Cardiac muscle cell (in vitro differentiated cells and primary cell): ENCODE measurements around the gene KLF3. TPM values are rescaled to one million over a fixed set of nuclear protein-coding genes. Genes with fewer than 3 reads are reported as not detected.
"Not testable (repeated sequence)": the region's sequence is repeated elsewhere in the genome, so short reads cannot be mapped to it uniquely, and the experiment has no call there.

Source experiments
- DNase-seq, 2 donors: peaks; one replicate each; pipeline versions ENCODE4 v3.0.0 to v3.0.0-alpha.2; 2010 to 2017; ENCODE audit warnings: low read depth in 1 of 2, low spot score in 1 of 2
- H3K27ac ChIP-seq: fragments of 200-600 bp; sonication (generic); 2 replicates; pipeline ENCODE4 v1.5.1; 2016
- H3K27me3 ChIP-seq: fragments of 200-600 bp; sonication (generic); 2 replicates; pipeline ENCODE4 v1.6.0; 2016; ENCODE audit warnings: control low read depth
- H3K36me3 ChIP-seq: fragments of 200-600 bp; sonication (generic); 2 replicates; pipeline ENCODE4 v1.5.1; 2016; ENCODE audit warnings: control low read depth
- H3K4me1 ChIP-seq: fragments of 200-600 bp; sonication (generic); 2 replicates; pipeline ENCODE4 v1.8.1; 2017; ENCODE audit warnings: low read depth, mild to moderate bottlenecking, mixed run types
- H3K4me3 ChIP-seq: fragments of 200-600 bp; sonication (generic); 2 replicates; pipeline ENCODE4 v1.5.1; 2016; ENCODE audit warnings: mild to moderate bottlenecking
- H3K9me3 ChIP-seq: fragments of 200-600 bp; sonication (generic); 2 replicates; pipeline ENCODE4 v1.5.1; 2017; ENCODE audit warnings: low read depth, mild to moderate bottlenecking, control low read depth
- polyA plus RNA-seq: library from polyadenylated mRNA; unstranded; fragments of >200 nt; fragmentation: Nextera tagmentation; extraction: Ambion mirVana; gene quantifications from 2 replicates; pipeline ENCODE4 v1.2.1, GENCODE V29; 2016
- total RNA-seq: library from RNA; depleted of rRNA; stranded (reverse); fragments of >200 nt; gene quantifications from 2 replicates; pipeline ENCODE4 v1.2.3, GENCODE V29; 2016
- TF ChIP-seq, protein P1 (sequence below): IDR thresholded peaks from 2 replicates; pipeline ENCODE4 v1.5.1; 2012; ENCODE audit warnings: low read depth, mild to moderate bottlenecking, low read length

Gene KLF3
- total and polyA plus RNA-seq, 2 experiments from 2014 or later: 11.5 to 14.9 TPM

DNA sequence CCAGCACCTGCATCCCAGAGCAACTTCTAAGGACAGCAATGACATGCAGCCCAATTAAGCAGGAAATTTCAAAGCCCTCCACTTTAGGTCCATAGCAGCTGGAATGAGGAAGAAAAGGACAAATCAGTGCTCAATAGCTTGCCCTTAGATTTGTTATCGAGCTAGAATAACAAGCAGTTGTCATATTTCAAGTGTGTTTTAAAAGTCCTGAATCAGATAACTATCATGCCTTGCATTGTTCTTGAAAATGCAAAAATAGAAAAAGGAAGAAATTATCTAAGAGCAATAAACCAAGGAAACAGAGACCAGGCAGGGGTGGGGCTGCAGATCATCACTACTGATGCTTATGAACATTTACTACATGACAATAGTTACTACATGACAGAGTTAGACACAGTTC, 43.9 kb upstream of the KLF3 start:
- no peak overlapping the region for H3K4me3 ChIP-seq
- H3K27me3 ChIP-seq: no peaks in the 10 kb centered on the region
- H3K4me1 ChIP-seq: no peaks in the 10 kb centered on the region
- no peak overlapping the region for H3K27ac ChIP-seq
- TF ChIP-seq, protein P1, sequence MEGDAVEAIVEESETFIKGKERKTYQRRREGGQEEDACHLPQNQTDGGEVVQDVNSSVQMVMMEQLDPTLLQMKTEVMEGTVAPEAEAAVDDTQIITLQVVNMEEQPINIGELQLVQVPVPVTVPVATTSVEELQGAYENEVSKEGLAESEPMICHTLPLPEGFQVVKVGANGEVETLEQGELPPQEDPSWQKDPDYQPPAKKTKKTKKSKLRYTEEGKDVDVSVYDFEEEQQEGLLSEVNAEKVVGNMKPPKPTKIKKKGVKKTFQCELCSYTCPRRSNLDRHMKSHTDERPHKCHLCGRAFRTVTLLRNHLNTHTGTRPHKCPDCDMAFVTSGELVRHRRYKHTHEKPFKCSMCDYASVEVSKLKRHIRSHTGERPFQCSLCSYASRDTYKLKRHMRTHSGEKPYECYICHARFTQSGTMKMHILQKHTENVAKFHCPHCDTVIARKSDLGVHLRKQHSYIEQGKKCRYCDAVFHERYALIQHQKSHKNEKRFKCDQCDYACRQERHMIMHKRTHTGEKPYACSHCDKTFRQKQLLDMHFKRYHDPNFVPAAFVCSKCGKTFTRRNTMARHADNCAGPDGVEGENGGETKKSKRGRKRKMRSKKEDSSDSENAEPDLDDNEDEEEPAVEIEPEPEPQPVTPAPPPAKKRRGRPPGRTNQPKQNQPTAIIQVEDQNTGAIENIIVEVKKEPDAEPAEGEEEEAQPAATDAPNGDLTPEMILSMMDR: no peak
- DNase-seq: no peak
- no peaks in the 10 kb centered on the region for H3K9me3 ChIP-seq
- no peaks in the 10 kb centered on the region for H3K36me3 ChIP-seq

- no peaks in the 10 kb centered on the region for H3K27me3 ChIP-seq
- TF ChIP-seq, protein P1: no peak
- no peaks in the 10 kb centered on the region for H3K36me3 ChIP-seq
- no peaks in the 10 kb centered on the region for H3K9me3 ChIP-seq
- no peaks in the 10 kb centered on the region for H3K4me1 ChIP-seq
- no peak for DNase-seq
- H3K27ac ChIP-seq: no peak overlapping the region
- no peak overlapping the region for H3K4me3 ChIP-seq
Observed at GRCh38 chr4:38620527-38621027, 43.4 kb upstream of the KLF3 start.

GRCh38 chr4:38621028-38621684, 42.8 kb upstream of the KLF3 start:
- Histone ChIP-seq H3K36me3 (no peaks in the 10 kb centered on the region), H3K27me3 (no peaks in the 10 kb centered on the region), H3K27ac (no peak overlapping the region), H3K4me1 (no peaks in the 10 kb centered on the region), H3K9me3 (no peaks in the 10 kb centered on the region), H3K4me3 (no peak overlapping the region)
- DNase-seq: peak in 1 of 2 donors; percentile 91
- TF ChIP-seq, protein P1: no peak

DNA sequence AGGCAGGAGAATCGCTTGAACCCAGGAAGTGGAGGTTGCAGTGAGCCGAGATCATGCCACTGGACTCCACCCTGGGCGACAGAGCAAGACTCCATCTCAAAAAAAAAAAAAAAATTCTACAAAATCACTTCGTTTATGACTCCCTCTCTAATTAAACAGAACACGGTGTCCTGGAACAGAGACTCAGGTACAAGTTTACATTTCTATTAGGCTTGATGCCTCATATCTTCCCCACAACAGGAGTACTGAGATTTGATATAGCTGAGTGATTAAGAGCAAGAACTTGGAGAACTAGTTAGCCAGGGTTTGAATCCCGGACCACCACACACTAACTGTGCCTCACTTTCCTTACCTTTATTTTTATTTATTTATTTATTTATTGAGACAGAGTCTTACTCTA, 42.2 kb upstream of the KLF3 start:
- no peak for DNase-seq
- H3K27me3 ChIP-seq: no peaks in the 10 kb centered on the region
- no peaks in the 10 kb centered on the region for H3K9me3 ChIP-seq
- TF ChIP-seq, protein P1: no peak
- no peak overlapping the region for H3K4me3 ChIP-seq
- no peaks in the 10 kb centered on the region for H3K36me3 ChIP-seq
- H3K27ac ChIP-seq: no peak overlapping the region
- no peaks in the 10 kb centered on the region for H3K4me1 ChIP-seq

DNA sequence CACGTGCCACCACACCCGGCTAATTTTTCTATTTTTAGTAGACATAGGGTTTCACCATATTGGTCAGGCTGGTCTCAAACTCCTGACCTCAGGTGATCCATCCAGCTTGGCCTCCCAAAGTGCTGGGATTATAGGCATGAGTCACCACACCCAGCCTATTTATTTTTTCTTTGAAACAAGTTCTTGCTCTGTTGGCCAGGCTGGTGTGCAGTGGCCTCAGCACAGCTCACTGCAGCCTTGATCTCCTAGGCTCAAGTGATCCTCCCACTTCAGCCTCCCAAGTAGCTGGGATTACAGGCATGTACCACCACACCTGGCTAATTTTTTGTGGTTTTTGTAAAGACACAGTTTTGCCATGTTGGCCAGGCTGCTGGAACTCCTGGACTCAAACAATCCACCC, 41.7 kb upstream of the KLF3 start:
- H3K9me3 ChIP-seq, H3K4me3 ChIP-seq, H3K36me3 ChIP-seq, DNase-seq, H3K4me1 ChIP-seq, H3K27ac ChIP-seq, H3K27me3 ChIP-seq: not testable (repeated sequence)

DNA sequence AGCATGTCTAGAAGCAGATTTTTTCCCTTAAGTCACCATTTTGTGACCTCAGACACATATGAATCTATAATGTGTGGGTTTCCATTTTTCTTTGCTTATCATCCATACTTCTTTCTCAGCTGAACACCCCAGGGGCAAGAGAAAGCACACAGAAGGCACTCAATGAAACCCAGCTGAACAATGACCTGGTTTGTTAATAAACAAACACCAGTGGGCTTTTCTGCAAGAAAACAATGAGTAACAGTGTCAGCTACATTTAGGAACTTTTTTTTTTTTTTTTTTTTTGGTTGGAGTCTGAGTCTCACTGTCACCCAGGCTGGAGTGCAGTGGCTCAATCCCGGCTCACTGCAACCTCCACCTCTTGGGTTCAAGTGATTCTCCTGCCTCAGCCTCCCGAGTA, 40.7 kb upstream of the KLF3 start:
- no peaks in the 10 kb centered on the region for H3K36me3 ChIP-seq
- no peak overlapping the region for H3K4me3 ChIP-seq
- H3K4me1 ChIP-seq: no peaks in the 10 kb centered on the region
- DNase-seq: no peak
- TF ChIP-seq, protein P1: no peak
- H3K27me3 ChIP-seq: no peaks in the 10 kb centered on the region
- H3K9me3 ChIP-seq: no peaks in the 10 kb centered on the region
- no peak overlapping the region for H3K27ac ChIP-seq
